Uterus (tissue), 2 donors: ENCODE data around the gene ANP32B.
"Not testable (repeated sequence)": the region's sequence is repeated elsewhere in the genome, so short reads cannot be mapped to it uniquely, and the experiment has no call there.

Experiments
- CTCF ChIP-seq, 4 experiments: fragments of 200-600 bp in 2 of 4; fragments of 450-650 bp in 2 of 4; sonication (generic) in 2 of 4; IDR thresholded peaks; one replicate each; pipeline ENCODE4 v1.5.1; 2016 to 2019; ENCODE audit warnings: antibody characterized with exemption in 4 of 4, mild to moderate bottlenecking in 2 of 4, moderate library complexity in 1 of 4
- POLR2A ChIP-seq, 2 donors: fragments of 450-650 bp; IDR thresholded peaks; one replicate each; pipeline ENCODE4 v1.6.1; 2016; ENCODE audit warnings: antibody characterized with exemption in 2 of 2, mild to moderate bottlenecking in 1 of 2, moderate library complexity in 1 of 2

GRCh38 chr9:97960678-97961328, 22.3 kb upstream of the ANP32B start:
- not testable (repeated sequence) for TF ChIP-seq CTCF, POLR2A (IDR thresholded peaks at IDR 0.05)
